ENCODE results near the gene LMF1.

Gene LMF1

DNA sequence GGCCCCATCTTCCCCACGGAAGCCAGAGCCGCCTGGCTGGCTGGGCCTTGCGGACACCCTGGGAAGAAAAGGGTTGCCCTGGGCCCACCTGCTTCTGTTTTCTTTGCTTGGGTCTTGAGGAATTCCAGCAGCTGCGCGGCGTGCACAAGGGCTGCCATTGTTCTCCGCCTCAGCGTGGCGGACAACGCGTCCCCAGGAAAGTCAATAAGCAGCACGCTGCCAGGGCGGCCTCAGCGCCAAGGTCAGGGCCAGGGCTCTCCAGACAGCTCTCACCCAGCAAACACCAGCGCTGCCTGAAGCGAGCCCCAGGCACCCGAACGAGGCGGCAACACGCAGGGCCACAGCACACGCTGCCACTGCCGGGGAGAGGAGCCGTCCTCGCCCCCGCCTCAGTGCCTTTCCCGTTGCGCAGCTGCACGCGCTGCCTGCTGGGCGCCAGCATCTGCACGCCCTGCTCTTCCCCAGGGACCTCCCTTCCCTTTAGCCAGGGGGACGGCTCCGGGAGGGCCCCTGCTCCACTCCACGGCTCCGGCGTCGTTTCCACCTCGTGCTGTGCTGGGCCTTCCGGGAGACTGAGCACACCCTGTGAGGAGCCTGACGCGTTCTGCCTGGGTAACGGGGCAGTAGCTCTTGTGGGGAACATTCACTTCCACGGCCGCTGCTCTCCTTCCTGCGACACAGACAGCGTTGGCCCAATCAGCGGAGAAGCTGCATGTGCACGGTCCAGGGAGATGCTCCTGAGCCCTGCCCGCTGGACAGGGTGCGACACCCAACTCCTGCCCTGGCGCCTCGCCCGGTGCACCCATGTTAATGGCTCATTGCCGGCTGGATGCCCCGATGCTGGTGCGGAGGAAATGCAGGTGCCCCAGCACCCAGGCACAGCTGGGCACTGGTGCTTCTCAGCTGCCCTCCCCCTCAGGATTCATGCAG lies 57.8 kb downstream of the LMF1 start:
- no peak for DNase-seq (ENCODE audit: low read depth in 2 of 2)

GRCh38 chr16:912322-912683 lies 58.5 kb downstream of the LMF1 start:
- DNase-seq (ENCODE audit: low read depth in 2 of 2): no peak

GRCh38 chr16:911604-912321 lies 59.0 kb downstream of the LMF1 start:
- DNase-seq (ENCODE audit: low read depth in 2 of 2): no peak

DNA sequence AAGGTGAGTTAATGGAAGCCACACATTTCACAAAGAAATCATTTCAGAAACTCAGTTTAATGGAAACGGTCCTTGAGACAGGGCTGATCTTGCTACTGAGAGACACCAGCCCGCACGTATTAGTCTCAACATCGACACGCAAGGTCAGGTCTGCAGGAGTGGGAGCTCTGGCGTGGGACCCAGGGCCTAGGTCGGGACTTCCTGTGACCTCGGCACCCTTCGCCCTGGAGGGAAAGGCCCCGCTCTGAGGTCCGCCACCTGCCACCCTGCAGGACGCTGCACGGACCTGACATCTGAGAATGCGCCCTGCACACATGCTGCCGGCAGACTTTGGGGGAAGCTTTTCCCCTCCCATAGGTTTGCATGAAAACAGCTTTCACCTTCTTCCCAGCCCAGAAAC lies 59.7 kb downstream of the LMF1 start:
- DNase-seq (ENCODE audit: low read depth in 2 of 2): no peak

DNA sequence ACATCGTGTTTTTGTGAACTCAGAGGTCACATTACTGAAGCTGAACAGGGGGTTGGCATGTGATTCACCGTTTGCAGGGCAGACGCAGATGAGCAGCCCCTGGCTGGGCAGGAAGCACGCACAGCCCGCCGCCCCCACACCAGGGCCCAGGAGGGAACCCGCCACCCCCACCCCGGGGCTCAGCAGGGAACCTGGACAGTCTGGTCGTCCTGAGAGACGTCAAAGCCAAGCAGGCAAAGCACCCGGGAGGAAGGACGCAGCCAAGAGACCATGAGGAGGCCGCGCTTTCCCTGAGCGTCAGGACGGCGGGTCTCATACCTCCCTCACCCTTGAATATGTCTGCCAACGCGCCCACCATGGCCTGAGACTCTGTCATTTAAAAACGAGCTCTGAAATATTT lies 60.6 kb downstream of the LMF1 start:
- DNase-seq (ENCODE audit: low read depth in 2 of 2): no peak

DNA sequence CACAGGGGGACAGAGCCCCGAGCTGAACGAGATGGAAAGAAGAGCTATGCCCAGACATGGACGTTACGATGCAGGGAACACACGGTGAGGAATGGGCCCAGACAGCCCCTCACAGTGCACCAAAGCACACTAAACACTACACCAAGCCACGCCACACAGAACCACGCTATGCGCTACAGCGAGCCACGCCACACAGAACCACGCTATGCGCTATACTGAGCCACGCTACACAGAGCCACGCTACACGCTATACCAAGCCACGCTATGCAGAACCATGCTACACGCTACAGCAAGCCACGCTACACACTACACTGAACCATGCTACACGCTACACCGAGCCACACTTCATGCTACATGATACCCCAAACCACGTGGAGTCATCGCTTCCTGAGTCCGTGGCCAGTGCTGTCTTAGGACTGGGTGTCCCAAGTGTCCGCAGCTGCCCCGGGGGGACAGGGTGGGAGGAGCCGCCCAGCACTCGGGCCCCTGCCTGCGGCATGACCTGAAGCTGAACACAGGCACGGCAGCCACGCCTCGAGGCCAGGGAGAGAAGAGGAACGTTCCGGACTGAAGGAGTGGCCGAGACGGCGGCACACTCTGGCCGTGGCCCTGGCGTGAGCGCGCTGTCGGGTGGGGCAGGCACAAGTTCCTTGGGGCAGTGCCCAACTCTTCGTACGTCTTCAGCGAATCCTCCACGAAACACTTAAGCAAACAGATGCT lies 61.3 kb downstream of the LMF1 start:
- DNase-seq (ENCODE audit: low read depth in 2 of 2): no peak

DNA sequence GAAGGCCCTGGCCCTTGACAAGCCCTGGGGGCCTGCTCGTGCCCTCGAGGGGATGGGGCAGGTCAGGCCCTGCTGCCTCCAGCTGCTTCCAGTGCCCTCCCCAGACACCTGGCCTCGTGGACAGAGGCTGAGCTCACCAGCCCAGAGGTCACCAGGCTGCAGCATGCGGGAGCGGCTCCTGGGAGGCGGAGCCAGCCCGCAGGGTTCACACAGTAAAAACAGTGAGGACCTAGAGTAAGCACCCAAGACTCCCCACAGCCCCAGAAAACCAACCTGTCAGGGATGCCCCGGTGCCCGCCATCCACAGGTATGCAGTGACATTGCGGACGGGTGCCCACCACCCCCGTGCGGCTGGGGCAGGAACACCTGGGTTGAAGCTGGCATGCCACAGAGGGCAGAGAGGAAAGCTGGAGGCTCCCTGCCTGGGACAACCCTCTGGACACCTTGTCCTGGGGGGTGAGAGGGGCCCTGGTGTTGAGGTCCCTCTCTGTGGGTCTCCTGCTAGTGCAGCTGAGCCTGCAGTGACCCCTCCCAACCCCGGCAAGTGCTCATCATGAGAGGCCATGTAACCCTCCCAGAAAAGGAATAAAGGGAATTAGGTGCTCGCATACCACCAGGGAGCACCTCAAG lies 62.1 kb downstream of the LMF1 start:
- DNase-seq (ENCODE audit: low read depth in 2 of 2): no peak

DNA sequence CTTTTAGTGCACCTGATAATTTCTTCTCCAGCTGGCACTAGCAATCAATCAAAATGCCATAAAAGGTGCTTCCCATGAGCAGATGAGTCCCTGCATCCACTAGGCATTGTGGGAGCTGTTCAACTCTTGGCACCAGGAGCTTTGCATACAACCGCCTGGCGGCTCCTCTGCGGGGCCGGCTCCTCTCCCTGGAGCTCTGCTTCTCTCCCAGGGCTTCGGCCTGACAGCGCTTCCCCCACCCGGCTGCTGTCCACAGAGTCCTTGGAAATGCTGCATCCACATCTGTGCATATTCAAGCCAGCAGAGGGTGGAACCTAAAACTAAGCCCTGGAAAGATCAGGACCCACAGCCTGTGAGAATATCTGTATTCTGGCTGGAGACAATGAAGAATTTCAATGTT lies 62.9 kb downstream of the LMF1 start:
- DNase-seq (ENCODE audit: low read depth in 2 of 2): no peak

GRCh38 chr16:907361-907760 lies 63.4 kb downstream of the LMF1 start:
- no peak for DNase-seq (ENCODE audit: low read depth in 2 of 2)

DNA sequence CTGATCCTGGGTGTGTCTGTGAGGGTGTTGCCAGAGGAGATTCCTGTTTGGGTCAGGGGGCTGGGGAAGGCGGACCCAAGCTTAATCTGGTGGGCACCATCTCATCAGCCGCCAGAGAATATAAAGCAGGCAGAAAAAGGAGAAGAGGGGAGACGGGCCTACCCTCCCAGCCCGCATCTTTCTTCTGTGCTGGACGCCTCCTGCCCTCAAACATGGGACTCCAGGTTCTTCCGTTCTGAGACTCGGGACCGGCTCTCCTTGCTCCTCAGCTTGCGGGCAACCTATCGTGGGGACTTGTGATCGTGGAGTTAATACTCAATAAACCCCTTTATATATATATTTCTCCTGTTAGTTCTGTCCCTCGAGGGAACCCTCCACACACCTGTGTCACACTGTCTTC lies 64.5 kb downstream of the LMF1 start:
- no peak for DNase-seq (ENCODE audit: low read depth in 2 of 2)

- DNase-seq (ENCODE audit: low read depth in 2 of 2): no peak
These were observed 68.8 kb downstream of the LMF1 start for GRCh38 chr16:901715-902601.

- no peak for DNase-seq (ENCODE audit: low read depth in 2 of 2)
These were observed 69.6 kb downstream of the LMF1 start for GRCh38 chr16:901149-901548.

- no peak for DNase-seq (ENCODE audit: low read depth in 2 of 2)
These were observed 70.6 kb downstream of the LMF1 start for GRCh38 chr16:900211-900610.

DNA sequence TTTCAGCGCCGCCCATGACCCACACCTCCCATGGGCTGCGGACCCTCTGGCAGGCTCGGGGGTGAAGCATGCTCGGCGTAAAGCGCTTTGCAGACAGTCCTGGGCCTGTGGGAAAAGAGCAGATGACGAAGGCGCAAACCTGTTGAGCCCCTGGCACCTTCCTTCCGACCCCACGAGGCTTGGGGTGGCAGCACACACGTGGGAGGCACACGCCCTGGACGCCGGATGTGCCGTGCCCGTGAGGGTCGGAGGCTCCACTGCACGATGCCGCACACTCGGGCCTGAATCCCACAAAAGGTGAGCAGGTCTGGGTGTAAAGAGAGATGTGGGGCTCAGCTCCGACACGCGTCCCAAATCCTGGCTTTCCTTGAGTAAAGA lies 71.1 kb downstream of the LMF1 start:
- no peak for DNase-seq (ENCODE audit: low read depth in 2 of 2)

DNA sequence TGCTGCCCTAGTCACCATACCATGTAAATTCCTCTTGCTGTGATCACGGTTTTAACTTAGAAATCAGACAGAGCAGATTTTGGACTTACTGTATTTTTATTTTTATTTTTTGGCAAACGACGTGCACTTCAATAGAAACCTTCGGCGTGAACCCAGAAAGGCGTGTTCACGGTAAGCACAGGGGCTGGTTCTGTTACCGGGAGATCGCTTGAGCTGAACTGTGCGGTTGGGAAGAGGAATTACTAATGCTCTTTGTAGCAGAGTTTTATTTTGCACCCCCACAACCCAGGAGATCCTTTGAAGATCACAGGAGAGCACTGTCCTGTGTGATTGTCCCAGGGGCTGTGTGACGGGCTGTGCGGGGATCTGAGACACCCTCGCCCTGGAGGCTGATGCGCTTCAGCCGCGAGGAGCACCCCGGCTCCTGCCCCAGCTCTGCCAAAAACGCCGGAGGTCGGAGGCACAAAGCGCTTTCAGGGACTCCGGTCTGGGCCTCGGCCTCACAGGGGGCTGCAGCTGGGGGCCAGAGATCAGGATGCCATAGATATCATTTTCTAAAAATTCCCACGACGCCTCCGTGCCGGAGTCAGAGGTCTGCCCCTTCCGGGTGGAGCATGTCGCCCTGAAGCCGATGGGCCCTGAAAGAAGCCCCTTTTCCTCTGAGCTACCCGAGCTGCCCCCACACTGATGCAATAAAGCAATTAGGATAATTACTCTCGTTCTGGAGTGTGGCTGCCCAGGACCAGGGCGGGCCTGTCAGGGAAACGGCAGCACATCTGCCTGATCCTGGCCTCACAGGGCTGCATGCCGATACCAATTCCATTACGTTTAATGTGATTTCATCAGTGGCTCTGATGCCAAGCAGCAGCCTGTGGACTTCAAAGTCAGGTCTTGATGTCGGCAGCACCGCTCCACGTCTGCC lies 71.8 kb downstream of the LMF1 start:
- no peak for DNase-seq (ENCODE audit: low read depth in 2 of 2)

GRCh38 chr16:898216-898615 lies 72.6 kb downstream of the LMF1 start:
- DNase-seq (ENCODE audit: low read depth in 2 of 2): no peak

- no peak for DNase-seq (ENCODE audit: low read depth in 2 of 2)
These were observed 73.1 kb downstream of the LMF1 start for GRCh38 chr16:897701-898100.

GRCh38 chr16:897200-897543 lies 73.6 kb downstream of the LMF1 start:
- DNase-seq (ENCODE audit: low read depth in 2 of 2): no peak

- no peak for DNase-seq (ENCODE audit: low read depth in 2 of 2)
These were observed 74.3 kb downstream of the LMF1 start for GRCh38 chr16:896261-897199.

All from stimulated activated CD8-positive, alpha-beta memory T cell treated with anti-CD3 and anti-CD28 coated beads, Interleukin-7, amount 100 ng/mL, for 4 hours (primary cell).